Thyroid gland (tissue), 4 donors: Measurements from ENCODE around the gene KIAA1549.

Experiments used
- CTCF ChIP-seq, 6 experiments: fragments of 200-600 bp in 3 of 6; fragments of 450-650 bp in 3 of 6; sonication (generic) in 3 of 6; IDR thresholded peaks; one replicate each; pipeline ENCODE4 v1.5.1; 2016 to 2019; ENCODE audit warnings: antibody characterized with exemption in 6 of 6, mild to moderate bottlenecking in 2 of 6, inconsistent platforms in 1 of 6, moderate library complexity in 1 of 6
- POLR2A ChIP-seq, 2 donors: fragments of 450-650 bp; IDR thresholded peaks; one replicate each; pipeline ENCODE4 v1.6.1; 2017; ENCODE audit warnings: antibody characterized with exemption in 2 of 2, mild to moderate bottlenecking in 2 of 2, moderate library complexity in 1 of 2

- no peak for TF ChIP-seq CTCF (IDR thresholded peaks at IDR 0.05)
- TF ChIP-seq POLR2A (IDR thresholded peaks at IDR 0.05): no peak
These were observed 143.6 kb downstream of the KIAA1549 start for GRCh38 chr7:138837627-138838026.
